RWPE2 (cell line): ENCODE data around the gene MKNK2.
A peak's percentile ranks its signal among the peaks of the same experiment; 100 is the strongest.

Experiments
- ATAC-seq: fragments of 200-7000 bp; cut with Tn5 transposase; 3 replicates; pipeline ENCODE4 v1.9.1; 2021; ENCODE audit warnings: low read depth
- DNase-seq: peaks from one replicate; pipeline ENCODE4 v3.0.0-alpha.2; 2020; ENCODE audit warnings: low spot score
- H3K27ac ChIP-seq: fragments of 450-650 bp; 2 replicates; pipeline ENCODE4 v1.5.1; 2017; ENCODE audit warnings: mild to moderate bottlenecking; ENCODE audit not compliant: poor library complexity, severe bottlenecking
- H3K27me3 ChIP-seq: fragments of 250-450 bp; sonication (Bioruptor Pico); 2 replicates; pipeline ENCODE4 v1.5.1; 2021; ENCODE audit warnings: mild to moderate bottlenecking, moderate library complexity; ENCODE audit not compliant: insufficient read depth, poor library complexity, severe bottlenecking
- H3K36me3 ChIP-seq: fragments of 250-450 bp; sonication (Bioruptor Pico); 2 replicates; pipeline ENCODE4 v1.5.1; 2020; ENCODE audit warnings: low read depth, mild to moderate bottlenecking, moderate library complexity
- H3K4me1 ChIP-seq: fragments of 250-450 bp; sonication (Bioruptor Pico); 2 replicates; pipeline ENCODE4 v1.5.1; 2021; ENCODE audit warnings: mild to moderate bottlenecking, moderate library complexity; ENCODE audit not compliant: insufficient read depth, poor library complexity, severe bottlenecking
- H3K4me3 ChIP-seq: fragments of 250-450 bp; sonication (Bioruptor Pico); 2 replicates; pipeline ENCODE4 v1.5.1; 2021; ENCODE audit warnings: mild to moderate bottlenecking, moderate library complexity; ENCODE audit not compliant: severe bottlenecking
- H3K9me3 ChIP-seq: fragments of 250-450 bp; sonication (Bioruptor Pico); 2 replicates; pipeline ENCODE4 v1.5.1; 2021; ENCODE audit warnings: mild to moderate bottlenecking, moderate library complexity; ENCODE audit not compliant: severe bottlenecking
- TF ChIP-seq, protein P1 (sequence below): fragments of 450-650 bp; IDR thresholded peaks from one replicate; pipeline ENCODE4 v1.5.1; 2017; ENCODE audit warnings: mild to moderate bottlenecking, moderate library complexity; ENCODE audit not compliant: poor library complexity, severe bottlenecking

The MKNK2 gene

DNA sequence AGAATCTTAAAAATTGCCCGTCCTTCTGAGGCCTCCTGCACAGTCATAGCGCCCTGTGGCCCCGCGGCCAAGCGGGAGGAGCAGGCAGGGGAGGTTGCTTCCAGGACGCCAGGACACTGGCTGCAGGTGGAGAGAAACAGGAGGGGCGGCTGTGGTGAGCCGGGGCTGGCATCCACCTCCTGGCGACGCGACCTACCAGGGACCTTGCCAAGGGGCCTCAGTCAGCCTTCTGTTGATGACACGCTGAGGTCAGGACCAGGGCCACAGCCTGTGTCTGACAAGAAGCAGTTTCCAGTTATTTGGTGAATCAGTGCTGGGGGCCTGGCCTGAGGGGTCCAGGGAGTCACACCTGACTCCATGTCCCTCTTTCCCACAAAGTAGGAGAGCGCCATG, 13.3 kb upstream of the MKNK2 start:
- peaks cover 15% of the 10 kb centered on the region for H3K4me1 ChIP-seq

DNA sequence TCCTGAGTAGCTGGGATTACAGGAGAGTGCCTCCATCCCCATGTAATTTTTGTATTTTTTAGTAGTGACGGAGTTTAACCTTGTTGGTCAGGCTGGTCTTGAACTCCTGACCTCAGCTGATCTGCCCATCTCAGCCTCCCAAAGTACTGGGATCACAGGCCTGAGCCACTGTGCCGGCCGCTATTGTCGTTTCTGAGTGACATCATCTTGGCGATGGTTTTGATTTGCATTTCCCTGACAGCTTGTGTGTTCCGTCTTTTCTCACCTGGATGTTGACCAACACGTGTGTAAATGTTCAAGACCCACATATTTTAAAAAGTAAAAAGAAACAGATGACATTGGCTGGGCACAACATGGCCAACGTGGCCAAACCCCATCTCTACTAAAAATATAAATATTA, 12.8 kb upstream of the MKNK2 start:
- Histone ChIP-seq H3K36me3 (no peaks in the 10 kb centered on the region), H3K9me3 (no peaks in the 10 kb centered on the region), H3K27me3 (no peaks in the 10 kb centered on the region), H3K4me1 (peaks cover 21% of the 10 kb centered on the region), H3K27ac (no peak overlapping the region), H3K4me3 (no peak overlapping the region)
- DNase-seq, result no peak
- TF ChIP-seq, protein P1, sequence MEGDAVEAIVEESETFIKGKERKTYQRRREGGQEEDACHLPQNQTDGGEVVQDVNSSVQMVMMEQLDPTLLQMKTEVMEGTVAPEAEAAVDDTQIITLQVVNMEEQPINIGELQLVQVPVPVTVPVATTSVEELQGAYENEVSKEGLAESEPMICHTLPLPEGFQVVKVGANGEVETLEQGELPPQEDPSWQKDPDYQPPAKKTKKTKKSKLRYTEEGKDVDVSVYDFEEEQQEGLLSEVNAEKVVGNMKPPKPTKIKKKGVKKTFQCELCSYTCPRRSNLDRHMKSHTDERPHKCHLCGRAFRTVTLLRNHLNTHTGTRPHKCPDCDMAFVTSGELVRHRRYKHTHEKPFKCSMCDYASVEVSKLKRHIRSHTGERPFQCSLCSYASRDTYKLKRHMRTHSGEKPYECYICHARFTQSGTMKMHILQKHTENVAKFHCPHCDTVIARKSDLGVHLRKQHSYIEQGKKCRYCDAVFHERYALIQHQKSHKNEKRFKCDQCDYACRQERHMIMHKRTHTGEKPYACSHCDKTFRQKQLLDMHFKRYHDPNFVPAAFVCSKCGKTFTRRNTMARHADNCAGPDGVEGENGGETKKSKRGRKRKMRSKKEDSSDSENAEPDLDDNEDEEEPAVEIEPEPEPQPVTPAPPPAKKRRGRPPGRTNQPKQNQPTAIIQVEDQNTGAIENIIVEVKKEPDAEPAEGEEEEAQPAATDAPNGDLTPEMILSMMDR, result no peak
- no peak for ATAC-seq

More for the DNA sequence above, 13.3 kb upstream of the MKNK2 start:
- Histone ChIP-seq H3K27ac (no peak overlapping the region), H3K36me3 (no peaks in the 10 kb centered on the region), H3K9me3 (no peaks in the 10 kb centered on the region), H3K27me3 (no peaks in the 10 kb centered on the region), H3K4me3 (no peak overlapping the region)
- TF ChIP-seq, protein P1, result no peak
- no peak for ATAC-seq
- DNase-seq, result no peak

DNA sequence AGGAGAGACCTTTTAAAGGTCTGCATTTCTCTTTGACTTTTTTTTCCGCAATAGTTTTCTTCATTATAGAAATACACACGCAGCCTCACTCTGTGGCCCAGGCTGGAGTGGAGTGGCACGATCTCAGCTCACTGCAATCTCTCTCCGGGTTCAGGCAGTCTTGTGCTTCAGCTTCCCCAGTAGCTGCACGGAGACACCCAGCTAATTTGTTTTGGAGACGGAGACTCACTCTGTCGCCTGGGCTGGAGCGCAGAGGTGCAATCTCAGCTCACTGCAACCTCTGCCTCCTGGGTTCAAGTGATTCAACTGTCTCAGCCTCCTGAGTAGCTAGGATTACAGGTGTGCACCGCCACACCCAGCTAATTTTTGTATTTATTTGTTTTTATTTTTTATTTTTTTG, 11.7 kb upstream of the MKNK2 start:
- no peaks in the 10 kb centered on the region for H3K27me3 ChIP-seq
- no peak overlapping the region for H3K4me3 ChIP-seq
- H3K9me3 ChIP-seq, result no peaks in the 10 kb centered on the region
- H3K4me1 ChIP-seq, result peaks cover 26% of the 10 kb centered on the region
- ATAC-seq, result no peak
- TF ChIP-seq, protein P1, result no peak
- peak overlapping the region; percentile 97 for H3K27ac ChIP-seq
- no peaks in the 10 kb centered on the region for H3K36me3 ChIP-seq
- no peak for DNase-seq

DNA sequence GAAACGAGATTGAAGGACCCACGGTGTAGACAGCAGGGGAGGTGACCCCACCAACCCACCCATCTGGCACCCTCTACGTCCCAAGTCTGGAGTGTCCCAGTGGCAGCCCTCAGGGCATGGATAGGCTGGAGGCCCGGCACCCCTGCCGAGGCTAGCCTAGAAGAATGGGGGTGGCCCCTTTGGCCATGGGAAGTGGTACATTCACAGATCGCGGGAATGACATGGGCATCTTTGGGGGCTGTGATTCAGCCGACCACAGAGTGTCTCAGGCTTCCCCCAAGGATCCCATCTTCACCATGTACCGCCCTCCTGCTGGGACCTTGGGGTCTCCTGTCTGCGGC, 11.3 kb upstream of the MKNK2 start:
- no peaks in the 10 kb centered on the region for H3K9me3 ChIP-seq
- H3K36me3 ChIP-seq, result no peaks in the 10 kb centered on the region
- peak overlapping the region; percentile 97 for H3K27ac ChIP-seq
- ATAC-seq, result no peak
- H3K27me3 ChIP-seq, result no peaks in the 10 kb centered on the region
- peaks cover 26% of the 10 kb centered on the region for H3K4me1 ChIP-seq
- peak overlapping the region; percentile 36 for H3K4me3 ChIP-seq
- no peak for DNase-seq
- TF ChIP-seq, protein P1, result no peak

DNA sequence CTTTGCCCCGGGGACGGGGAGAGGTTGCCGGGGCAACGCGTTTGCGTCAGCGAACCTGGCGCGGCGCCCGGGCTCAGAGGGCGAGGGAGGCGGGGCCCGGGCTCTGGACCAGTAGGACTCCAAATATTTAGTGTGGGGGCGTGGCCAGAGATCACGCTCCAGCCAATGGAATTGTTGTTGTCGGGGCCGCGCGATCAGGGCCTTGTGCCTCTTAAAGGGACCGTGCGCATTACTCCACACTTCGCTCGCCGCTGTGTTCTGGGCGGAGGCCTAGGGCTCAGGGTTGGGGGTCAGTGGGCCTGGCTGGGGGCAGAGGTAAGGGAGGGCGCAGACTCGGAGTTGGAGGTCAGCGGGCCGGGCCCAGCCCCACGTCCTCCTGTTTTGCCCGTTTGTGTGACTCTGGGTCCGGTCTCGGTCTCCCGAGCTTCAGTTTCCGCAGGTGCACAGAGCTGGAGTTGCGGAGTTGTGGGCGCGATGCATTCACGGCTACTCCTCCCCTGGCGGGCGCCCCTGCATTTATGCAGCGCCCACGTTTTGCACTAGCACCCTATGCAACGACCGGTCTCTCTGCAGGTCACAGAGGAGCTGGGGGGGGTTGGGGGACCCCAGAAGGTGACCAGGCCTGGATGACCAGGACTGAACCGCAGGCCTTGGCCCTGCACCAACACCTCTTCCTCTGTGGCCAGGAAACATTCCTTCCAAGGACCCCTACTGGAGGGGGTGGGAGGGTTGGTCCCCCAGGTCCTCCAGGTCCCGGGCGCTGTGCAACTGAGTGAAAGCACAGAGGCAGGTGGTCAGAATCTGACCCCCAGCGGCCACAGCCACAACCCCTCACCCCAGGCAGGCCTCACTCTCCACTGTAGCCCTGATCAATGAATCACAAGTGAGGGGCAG, 10.7 kb upstream of the MKNK2 start:
- Histone ChIP-seq H3K27me3 (no peaks in the 10 kb centered on the region), H3K36me3 (no peaks in the 10 kb centered on the region), H3K9me3 (no peaks in the 10 kb centered on the region), H3K27ac (peak overlapping the region; percentile 97), H3K4me3 (peak overlapping the region; percentile 36), H3K4me1 (peaks cover 26% of the 10 kb centered on the region)
- peak; percentile 96 for DNase-seq
- peak; percentile 76 for ATAC-seq
- TF ChIP-seq, protein P1, result no peak
